Superior temporal gyrus (tissue), 1 donor: ENCODE measurements around the gene ASTN2.

ENCODE experiments used
- DNase-seq: peaks from one replicate; pipeline ENCODE4 v3.0.0-alpha.2; 2016; ENCODE audit errors: extremely low spot score

The ASTN2 gene

GRCh38 chr9:117413346-117414219 is 1.3 kb downstream of the ASTN2 start:
- peak; percentile 38 for DNase-seq

- DNase-seq: peak; percentile 31
These were observed 2.0 kb downstream of the ASTN2 start for GRCh38 chr9:117412841-117413240.

GRCh38 chr9:117412006-117412715 is 2.7 kb downstream of the ASTN2 start:
- DNase-seq: peak; percentile 49

GRCh38 chr9:117411547-117411946 is 3.3 kb downstream of the ASTN2 start:
- DNase-seq: peak; percentile 93

- DNase-seq: no peak
These were observed 5.5 kb downstream of the ASTN2 start for GRCh38 chr9:117409321-117409720.

- DNase-seq: peak; percentile 80
These were observed 7.3 kb downstream of the ASTN2 start for GRCh38 chr9:117407436-117408022.

GRCh38 chr9:117405950-117406705 is 8.7 kb downstream of the ASTN2 start:
- peak; percentile 75 for DNase-seq

- peak; percentile 50 for DNase-seq
These were observed 11.0 kb downstream of the ASTN2 start for GRCh38 chr9:117403848-117404247.

GRCh38 chr9:117403403-117403811 is 11.4 kb downstream of the ASTN2 start:
- peak; percentile 85 for DNase-seq

GRCh38 chr9:117400171-117400570 is 14.7 kb downstream of the ASTN2 start:
- no peak for DNase-seq

- no peak for DNase-seq
These were observed 19.7 kb downstream of the ASTN2 start for GRCh38 chr9:117395151-117395650.

GRCh38 chr9:117394655-117395054 is 20.2 kb downstream of the ASTN2 start:
- no peak for DNase-seq

GRCh38 chr9:117392992-117393391 is 21.9 kb downstream of the ASTN2 start:
- no peak for DNase-seq

GRCh38 chr9:117387422-117387821 is 27.4 kb downstream of the ASTN2 start:
- DNase-seq: no peak

GRCh38 chr9:117379341-117379740 is 35.5 kb downstream of the ASTN2 start:
- no peak for DNase-seq

- no peak for DNase-seq
These were observed 37.8 kb downstream of the ASTN2 start for GRCh38 chr9:117377046-117377445.

- DNase-seq: no peak
These were observed 38.9 kb downstream of the ASTN2 start for GRCh38 chr9:117375956-117376355.

- no peak for DNase-seq
These were observed 40.7 kb downstream of the ASTN2 start for GRCh38 chr9:117374076-117374725.

GRCh38 chr9:117368684-117369230 is 46.1 kb downstream of the ASTN2 start:
- no peak for DNase-seq

GRCh38 chr9:117365438-117365837 is 49.4 kb downstream of the ASTN2 start:
- no peak for DNase-seq

GRCh38 chr9:117363006-117363405 is 51.9 kb downstream of the ASTN2 start:
- no peak for DNase-seq
